ENCODE results near the gene CTIF. TPM values are rescaled to one million over a fixed set of nuclear protein-coding genes. Genes with fewer than 3 reads are reported as not detected.
"Not testable (repeated sequence)": the region's sequence is repeated elsewhere in the genome, so short reads cannot be mapped to it uniquely, and the experiment has no call there.

CTIF gene
- total RNA-seq, 4 donors from 2014 or later = 72.2 to 137 (median 86.5) TPM

DNA sequence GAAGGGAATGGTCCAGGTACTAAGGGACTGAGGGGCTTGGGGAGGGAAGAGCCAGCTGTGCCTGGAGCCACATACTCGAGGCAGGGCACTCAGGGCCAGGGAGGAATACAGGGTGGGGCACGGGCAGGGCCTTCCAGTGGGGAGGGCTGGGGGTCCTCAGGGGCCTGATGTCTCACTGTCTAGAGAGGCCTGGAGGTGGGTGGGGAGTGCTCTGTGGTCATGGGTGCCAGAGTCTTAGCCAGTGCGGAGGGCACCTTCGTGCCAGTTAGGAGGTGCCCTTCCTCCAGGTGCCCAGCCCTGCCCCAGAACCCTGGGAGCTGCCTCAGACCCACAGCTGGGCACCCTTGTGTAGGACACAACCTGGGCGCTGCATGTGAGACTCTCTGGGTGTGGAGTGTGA lies 330.8 kb downstream of the CTIF start:
- H3K9me3 ChIP-seq = peaks cover 0 to 16% (median 0%) of the 10 kb centered on the region in 4 donors
- H3K36me3 ChIP-seq = no peaks in the 10 kb centered on the region
- no peak overlapping the region for H3K4me3 ChIP-seq
- 73 to 100% methylated on average over 2 to 4 of the region's 5 CpGs for WGBS, 2 donors
- no peaks in the 10 kb centered on the region for H3K27me3 ChIP-seq
- peaks cover 0 to 12% (median 5%) of the 10 kb centered on the region in 4 donors for H3K4me1 ChIP-seq
- H3K27ac ChIP-seq = no peak overlapping the region
- DNase-seq (ENCODE audit: low spot score in 2 of 2) = no peak
- TF ChIP-seq POLR2A (IDR thresholded peaks at IDR 0.05) (no peak), EP300 (IDR thresholded peaks at IDR 0.05) (no peak)
- TF ChIP-seq, protein P1, sequence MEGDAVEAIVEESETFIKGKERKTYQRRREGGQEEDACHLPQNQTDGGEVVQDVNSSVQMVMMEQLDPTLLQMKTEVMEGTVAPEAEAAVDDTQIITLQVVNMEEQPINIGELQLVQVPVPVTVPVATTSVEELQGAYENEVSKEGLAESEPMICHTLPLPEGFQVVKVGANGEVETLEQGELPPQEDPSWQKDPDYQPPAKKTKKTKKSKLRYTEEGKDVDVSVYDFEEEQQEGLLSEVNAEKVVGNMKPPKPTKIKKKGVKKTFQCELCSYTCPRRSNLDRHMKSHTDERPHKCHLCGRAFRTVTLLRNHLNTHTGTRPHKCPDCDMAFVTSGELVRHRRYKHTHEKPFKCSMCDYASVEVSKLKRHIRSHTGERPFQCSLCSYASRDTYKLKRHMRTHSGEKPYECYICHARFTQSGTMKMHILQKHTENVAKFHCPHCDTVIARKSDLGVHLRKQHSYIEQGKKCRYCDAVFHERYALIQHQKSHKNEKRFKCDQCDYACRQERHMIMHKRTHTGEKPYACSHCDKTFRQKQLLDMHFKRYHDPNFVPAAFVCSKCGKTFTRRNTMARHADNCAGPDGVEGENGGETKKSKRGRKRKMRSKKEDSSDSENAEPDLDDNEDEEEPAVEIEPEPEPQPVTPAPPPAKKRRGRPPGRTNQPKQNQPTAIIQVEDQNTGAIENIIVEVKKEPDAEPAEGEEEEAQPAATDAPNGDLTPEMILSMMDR (IDR thresholded peaks at IDR 0.05) = no peak

DNA sequence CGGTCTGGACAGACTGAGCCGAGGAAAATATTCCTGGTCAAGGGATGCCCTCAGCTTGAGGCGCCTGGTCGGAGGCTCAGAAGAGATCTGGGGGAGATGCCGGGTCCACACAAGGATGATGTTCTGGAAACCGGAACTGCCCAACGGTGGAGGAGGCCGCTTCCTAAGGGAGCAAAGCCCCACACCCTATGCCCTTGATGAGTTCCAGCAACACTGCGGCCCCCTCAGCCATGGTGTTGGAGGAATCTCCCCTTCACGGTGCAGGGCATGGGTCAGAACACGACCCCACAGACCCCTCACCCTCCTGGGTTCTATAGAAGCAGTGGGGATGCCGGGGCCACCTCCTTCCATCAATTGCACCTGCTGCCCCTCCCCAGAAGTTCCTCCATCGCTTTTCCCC lies 332.1 kb downstream of the CTIF start:
- not testable (repeated sequence) for DNase-seq (ENCODE audit: low spot score in 2 of 2); H3K27me3 ChIP-seq; H3K4me3 ChIP-seq; H3K36me3 ChIP-seq; H3K27ac ChIP-seq; H3K9me3 ChIP-seq
- peaks cover 0 to 14% (median 5%) of the 10 kb centered on the region in 4 donors for H3K4me1 ChIP-seq
- 85 to 91% methylated on average over 10 to 12 of the region's 13 CpGs for WGBS, 2 donors

DNA sequence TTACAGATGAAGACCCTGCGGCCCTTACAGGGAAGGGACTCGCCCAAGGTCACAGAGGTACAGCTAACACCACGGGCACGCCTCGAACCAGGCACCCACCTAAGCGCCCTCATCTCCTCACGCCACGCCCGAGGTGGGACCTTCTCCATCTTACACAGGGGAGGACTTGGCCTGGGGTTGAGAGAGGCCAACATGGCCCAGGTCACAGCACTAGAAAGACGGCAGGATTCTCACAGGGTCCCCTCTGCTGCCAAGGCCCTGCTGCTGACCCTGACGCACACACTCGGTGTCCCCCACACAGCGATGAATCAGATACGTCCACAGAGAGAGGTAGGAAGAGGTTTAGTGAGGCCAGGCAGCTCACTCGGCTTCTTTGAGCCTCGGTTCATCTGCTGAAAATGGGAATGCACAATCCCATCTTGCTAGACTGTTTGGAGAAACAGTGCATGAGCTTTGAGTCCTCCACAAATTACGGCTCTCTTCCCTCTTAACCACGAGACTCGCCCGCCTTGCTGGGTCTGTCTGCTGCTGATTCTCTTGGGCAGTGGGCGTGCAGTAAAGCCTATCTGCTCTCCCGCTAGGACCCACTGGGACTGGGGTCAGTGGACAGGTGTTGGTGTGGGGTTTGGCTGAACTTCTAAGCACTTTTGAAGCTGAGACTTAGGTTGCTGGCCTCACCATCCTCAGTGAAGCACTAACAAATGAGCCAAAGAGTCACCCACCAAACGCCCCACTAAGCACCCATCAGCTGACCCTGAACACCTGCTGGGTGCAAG lies 332.7 kb downstream of the CTIF start:
- no peak for TF ChIP-seq EP300 (IDR thresholded peaks at IDR 0.05)
- TF ChIP-seq, protein P1 (IDR thresholded peaks at IDR 0.05) = no peak
- TF ChIP-seq POLR2A (IDR thresholded peaks at IDR 0.05) = no peak
- no peak for DNase-seq (ENCODE audit: low spot score in 2 of 2)
- no peaks in the 10 kb centered on the region for H3K9me3 ChIP-seq
- no peaks in the 10 kb centered on the region for H3K27me3 ChIP-seq
- 88 to 89% methylated on average over 20 to 23 of the region's 23 CpGs for WGBS, 2 donors
- H3K27ac ChIP-seq = no peak overlapping the region
- peaks cover 0 to 15% (median 5%) of the 10 kb centered on the region in 4 donors for H3K4me1 ChIP-seq
- H3K4me3 ChIP-seq = no peak overlapping the region
- H3K36me3 ChIP-seq = no peaks in the 10 kb centered on the region

DNA sequence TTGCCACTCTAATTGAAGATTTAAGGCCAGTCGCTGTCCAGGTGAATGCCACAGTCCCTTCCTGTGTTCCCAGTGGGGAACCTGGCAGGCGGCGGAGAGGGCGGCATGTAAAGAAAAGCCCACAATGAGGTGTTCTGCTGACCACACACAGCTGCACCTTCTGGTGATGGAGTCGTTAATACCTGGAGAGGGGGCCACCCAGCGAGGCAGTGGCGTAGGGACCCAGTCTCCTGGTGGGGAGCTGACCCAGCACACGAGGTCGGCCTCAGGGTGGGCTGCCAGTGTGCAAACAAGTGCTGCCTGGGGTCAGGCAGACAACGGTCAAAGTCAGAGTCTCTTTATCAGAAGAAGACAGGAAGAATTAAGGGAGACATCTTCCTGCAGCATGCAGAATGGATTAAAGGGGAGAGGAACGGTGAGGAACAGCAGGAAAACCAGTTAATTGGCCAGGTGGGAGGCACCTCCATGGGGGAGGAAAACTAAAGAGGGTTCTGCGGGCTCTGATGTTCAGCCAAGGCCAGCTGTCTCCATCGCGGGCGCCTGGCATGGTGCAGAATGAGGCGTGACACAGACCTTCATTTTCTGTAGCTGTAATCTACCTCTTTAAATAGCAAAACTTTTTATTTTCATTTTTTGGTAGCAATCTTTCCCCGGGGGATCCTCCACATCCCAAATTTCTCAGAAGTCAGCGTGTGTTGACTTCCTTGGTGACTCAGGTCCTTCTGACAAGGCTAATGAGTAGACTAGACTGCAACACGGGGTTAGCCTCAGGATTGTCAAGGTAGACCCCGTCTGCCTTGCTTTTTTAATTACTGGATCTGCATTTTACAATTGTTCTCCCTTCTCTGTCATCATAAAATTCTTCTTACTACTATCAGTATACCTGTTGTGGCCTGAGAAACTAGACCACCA lies 333.7 kb downstream of the CTIF start:
- no peaks in the 10 kb centered on the region for H3K27me3 ChIP-seq

DNA sequence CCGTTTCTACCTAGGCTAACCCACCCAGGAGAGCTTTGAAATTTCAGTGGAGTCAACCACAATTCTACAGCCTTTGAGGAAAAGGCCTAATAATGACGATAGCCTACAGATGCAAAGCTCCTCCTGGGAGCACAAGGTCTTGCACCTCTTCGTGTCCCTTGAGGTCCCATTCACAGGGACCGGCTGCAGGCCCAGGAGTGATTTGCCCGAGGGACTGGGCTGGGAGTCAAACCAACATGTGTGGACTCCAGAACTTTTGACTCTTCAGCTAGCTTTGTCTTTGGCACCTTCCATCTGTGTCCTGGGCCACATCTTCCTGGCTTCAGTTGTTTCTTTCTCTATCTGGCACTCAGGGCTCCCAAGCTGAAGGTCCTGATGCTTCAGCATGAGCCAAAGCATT lies 335.4 kb downstream of the CTIF start:
- 79 to 84% methylated on average over 5 of the region's 5 CpGs for WGBS, 2 donors
- no peaks in the 10 kb centered on the region for H3K36me3 ChIP-seq
- peak overlapping the region in 2 of 4 donors; percentile 48 to 59 for H3K27ac ChIP-seq
- no peak for DNase-seq (ENCODE audit: low spot score in 2 of 2)
- no peak overlapping the region for H3K4me3 ChIP-seq
- H3K4me1 ChIP-seq = peaks cover 0 to 15% (median 5%) of the 10 kb centered on the region in 4 donors
- no peaks in the 10 kb centered on the region for H3K9me3 ChIP-seq
- TF ChIP-seq, protein P1 (IDR thresholded peaks at IDR 0.05) = no peak
- TF ChIP-seq POLR2A (IDR thresholded peaks at IDR 0.05) (no peak), EP300 (IDR thresholded peaks at IDR 0.05) (no peak)
- no peaks in the 10 kb centered on the region for H3K27me3 ChIP-seq

More for the DNA sequence above, 333.7 kb downstream of the CTIF start:
- WGBS, 2 donors = 83 to 85% methylated on average over 20 of the region's 20 CpGs
- peaks cover 0 to 15% (median 5%) of the 10 kb centered on the region in 4 donors for H3K4me1 ChIP-seq
- no peak overlapping the region for H3K4me3 ChIP-seq
- H3K36me3 ChIP-seq = no peaks in the 10 kb centered on the region
- DNase-seq (ENCODE audit: low spot score in 2 of 2) = no peak
- no peaks in the 10 kb centered on the region for H3K9me3 ChIP-seq
- H3K27ac ChIP-seq = peak overlapping the region in 2 of 4 donors; percentile 48 to 59
- no peak for TF ChIP-seq POLR2A (IDR thresholded peaks at IDR 0.05)
- TF ChIP-seq EP300 (IDR thresholded peaks at IDR 0.05) = no peak
- TF ChIP-seq, protein P1 (IDR thresholded peaks at IDR 0.05) = no peak
